GM19025 (cell line): Measurements from ENCODE around the gene TRAM1L1.

Source experiments
- ATAC-seq: cut with Tn5 transposase; IDR thresholded peaks from one replicate; pipeline ENCODE4 v1.9.1; 2021; ENCODE audit warnings: mild to moderate bottlenecking, low read depth, moderate library complexity; ENCODE audit not compliant: unreplicated experiment

TRAM1L1 gene

GRCh38 chr4:117084866-117085701 lies at the start of gene TRAM1L1:
Gene TRAM1L1 (minus strand): TSS chr4:117085576. CDS start chr4:117085393, 183 bp downstream.
- no peak for ATAC-seq

GRCh38 chr4:117134386-117134785 lies 49.0 kb upstream of the TRAM1L1 start:
- no peak for ATAC-seq

- no peak for ATAC-seq
Observed at GRCh38 chr4:117096886-117097285, 11.5 kb upstream of the TRAM1L1 start.

DNA sequence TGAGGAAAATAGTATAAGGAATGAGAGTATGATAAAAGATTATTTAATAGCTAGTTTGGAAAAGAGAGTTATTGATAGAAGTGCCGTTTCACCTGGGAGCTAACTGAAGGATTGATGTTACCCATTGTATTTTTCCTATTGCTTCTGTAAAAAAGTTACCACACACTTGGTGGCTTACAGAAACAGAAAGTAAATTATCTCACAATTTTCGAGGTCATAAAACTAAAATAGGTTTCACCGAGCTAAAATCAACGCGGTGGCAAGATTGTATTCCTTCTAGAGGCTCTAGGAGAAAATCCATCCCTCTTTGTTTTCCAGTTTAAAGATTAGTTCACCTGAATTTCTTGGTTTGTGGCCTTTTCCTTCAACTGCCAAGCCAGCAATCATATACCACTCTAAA lies 11.1 kb upstream of the TRAM1L1 start:
- ATAC-seq = no peak

DNA sequence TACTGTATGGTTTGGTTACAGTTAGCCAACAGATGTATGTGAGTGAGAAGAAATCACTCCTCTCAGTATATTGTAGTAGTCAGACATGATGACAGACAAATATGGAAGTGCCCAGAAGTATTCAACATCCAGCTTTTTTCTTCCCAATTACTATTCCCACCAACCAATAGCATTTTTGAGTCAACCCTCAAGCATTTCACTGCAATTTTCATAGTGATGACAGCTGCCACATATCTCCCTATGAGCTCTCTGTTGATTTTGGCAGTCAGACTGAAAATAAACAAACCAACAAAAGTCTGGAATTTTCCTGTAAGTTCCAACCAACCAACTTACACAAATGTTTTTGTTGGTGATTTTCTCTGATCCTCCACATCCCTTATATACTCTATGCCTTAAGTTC lies 8.2 kb upstream of the TRAM1L1 start:
- no peak for ATAC-seq

- ATAC-seq = no peak
Observed at GRCh38 chr4:117077760-117078159, 7.6 kb downstream of the TRAM1L1 start.

GRCh38 chr4:117068120-117068519 lies 17.3 kb downstream of the TRAM1L1 start:
- ATAC-seq = no peak

- no peak for ATAC-seq
Observed at GRCh38 chr4:117063961-117064696, 21.2 kb downstream of the TRAM1L1 start.

- ATAC-seq = no peak
Observed at GRCh38 chr4:117042962-117043361, 42.4 kb downstream of the TRAM1L1 start.
